HG02884 (cell line): ENCODE measurements around the gene ARHGAP6.

ENCODE experiments used
- ATAC-seq: cut with Tn5 transposase; IDR thresholded peaks from one replicate; pipeline ENCODE4 v1.9.1; 2021; ENCODE audit warnings: mild to moderate bottlenecking, moderate library complexity; ENCODE audit not compliant: unreplicated experiment

ARHGAP6 gene, protein sequence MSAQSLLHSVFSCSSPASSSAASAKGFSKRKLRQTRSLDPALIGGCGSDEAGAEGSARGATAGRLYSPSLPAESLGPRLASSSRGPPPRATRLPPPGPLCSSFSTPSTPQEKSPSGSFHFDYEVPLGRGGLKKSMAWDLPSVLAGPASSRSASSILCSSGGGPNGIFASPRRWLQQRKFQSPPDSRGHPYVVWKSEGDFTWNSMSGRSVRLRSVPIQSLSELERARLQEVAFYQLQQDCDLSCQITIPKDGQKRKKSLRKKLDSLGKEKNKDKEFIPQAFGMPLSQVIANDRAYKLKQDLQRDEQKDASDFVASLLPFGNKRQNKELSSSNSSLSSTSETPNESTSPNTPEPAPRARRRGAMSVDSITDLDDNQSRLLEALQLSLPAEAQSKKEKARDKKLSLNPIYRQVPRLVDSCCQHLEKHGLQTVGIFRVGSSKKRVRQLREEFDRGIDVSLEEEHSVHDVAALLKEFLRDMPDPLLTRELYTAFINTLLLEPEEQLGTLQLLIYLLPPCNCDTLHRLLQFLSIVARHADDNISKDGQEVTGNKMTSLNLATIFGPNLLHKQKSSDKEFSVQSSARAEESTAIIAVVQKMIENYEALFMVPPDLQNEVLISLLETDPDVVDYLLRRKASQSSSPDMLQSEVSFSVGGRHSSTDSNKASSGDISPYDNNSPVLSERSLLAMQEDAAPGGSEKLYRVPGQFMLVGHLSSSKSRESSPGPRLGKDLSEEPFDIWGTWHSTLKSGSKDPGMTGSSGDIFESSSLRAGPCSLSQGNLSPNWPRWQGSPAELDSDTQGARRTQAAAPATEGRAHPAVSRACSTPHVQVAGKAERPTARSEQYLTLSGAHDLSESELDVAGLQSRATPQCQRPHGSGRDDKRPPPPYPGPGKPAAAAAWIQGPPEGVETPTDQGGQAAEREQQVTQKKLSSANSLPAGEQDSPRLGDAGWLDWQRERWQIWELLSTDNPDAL (N-terminal part only)

DNA sequence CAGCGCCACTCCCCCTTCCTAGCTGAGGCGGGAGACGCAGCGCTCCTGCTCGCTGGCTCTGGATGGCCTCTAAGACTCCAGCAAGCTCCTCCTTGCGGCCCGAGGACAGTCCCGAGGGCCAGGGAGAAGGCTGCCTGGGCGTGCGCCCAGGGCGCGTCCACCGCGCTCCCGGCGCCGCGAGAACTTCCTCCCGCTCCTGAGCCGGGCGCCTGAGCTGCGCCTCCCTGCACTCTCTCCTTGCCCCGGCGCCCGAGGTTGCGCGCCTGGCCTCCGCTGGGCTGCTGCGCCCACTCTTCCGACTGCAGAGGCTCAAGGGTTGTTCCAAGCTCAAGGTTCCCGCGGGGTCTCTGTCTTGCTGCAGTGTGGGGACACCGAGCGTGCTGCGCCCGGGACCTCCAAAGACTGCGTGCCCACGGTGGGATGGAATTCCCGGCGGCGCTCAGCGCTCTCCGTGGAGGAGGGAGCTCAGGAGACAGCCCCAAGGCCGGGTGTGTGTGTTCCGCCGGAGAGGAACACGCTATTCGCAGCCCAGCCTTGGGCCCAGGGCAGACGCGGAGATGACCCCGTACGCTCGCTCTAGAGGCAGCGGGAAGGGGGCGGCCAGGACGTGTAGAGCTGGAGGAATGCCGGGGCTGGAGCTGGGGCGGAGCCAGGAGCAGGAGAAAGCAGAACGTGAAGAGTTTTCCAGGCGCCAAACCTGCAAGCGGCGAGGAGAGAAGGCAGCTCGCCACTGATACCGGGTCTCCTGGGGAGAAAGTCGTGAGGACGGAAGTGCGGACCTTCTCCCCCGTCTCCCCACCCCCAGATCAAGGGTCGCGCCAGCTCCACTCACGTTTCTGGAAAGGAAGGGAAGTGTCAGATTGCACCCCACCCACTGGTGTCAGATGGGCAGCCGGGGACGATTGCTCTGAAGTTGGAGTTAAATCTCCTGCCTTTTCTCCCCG is at the start of gene ARHGAP6:
TSS of gene ARHGAP6 (minus strand) at position 753 of the 944 bp plus-strand sequence. CDS start 1,092 bp downstream, outside the sequence.
- no peak for ATAC-seq

- no peak for ATAC-seq
Measured at GRCh38 chrX:11704725-11705495, 39.2 kb upstream of the ARHGAP6 start.

- ATAC-seq, result no peak
Measured at GRCh38 chrX:11703855-11704254, 38.1 kb upstream of the ARHGAP6 start.

DNA sequence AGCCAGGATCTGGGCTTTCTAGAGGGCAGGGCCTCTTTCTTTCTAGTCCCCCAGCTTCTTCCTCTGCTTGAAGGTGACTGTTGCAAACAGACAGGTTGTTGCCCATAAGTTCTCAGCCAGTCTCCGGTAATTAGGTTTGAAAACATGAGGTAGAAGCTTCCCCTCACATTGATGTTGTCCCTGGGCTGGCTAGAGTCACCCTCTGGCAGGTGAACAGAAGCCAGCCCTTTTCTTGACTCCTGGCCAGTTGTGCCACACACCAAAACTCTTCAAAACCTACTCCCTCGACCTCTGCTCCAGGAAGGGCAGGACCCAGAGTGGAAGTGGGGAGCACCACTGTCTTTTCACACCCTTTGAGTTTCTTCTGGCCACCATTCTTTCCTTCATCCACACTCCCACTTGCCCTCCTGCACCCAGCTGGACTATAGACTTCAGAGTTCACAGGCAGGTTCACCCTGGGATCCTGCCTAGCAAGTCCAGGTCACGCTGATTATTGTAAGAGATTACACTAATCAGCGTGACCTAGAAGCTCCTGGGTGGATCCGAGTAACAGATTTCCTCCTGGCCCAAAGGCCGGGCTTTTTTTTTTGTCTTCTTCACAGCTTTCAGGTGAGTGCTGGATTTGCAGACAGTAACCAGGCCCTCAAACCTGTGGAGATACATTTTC is 37.4 kb upstream of the ARHGAP6 start:
- no peak for ATAC-seq

GRCh38 chrX:11702420-11702819 is 36.7 kb upstream of the ARHGAP6 start:
- no peak for ATAC-seq

GRCh38 chrX:11698702-11699101 is 33.0 kb upstream of the ARHGAP6 start:
- no peak for ATAC-seq

GRCh38 chrX:11688201-11688600 is 22.5 kb upstream of the ARHGAP6 start:
- no peak for ATAC-seq

DNA sequence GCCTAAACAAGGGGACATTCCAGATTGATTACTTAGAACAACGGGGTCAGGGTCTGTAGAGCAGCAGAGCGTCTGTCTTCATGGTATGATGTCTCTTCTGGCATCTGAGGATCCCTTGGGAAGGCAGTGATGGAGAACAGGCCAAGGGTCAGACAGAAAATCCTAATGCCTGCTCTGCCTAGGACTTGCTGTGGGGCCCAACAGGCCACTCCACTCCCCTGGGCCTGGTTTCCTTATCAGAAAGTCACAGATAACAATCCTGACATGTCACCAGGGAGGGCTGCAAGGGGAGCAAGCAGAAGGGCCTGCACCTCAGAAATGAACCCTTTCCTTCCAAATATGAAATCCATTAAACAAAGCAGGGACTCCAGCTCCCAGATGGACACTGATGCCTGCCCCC is 21.4 kb upstream of the ARHGAP6 start:
- no peak for ATAC-seq

DNA sequence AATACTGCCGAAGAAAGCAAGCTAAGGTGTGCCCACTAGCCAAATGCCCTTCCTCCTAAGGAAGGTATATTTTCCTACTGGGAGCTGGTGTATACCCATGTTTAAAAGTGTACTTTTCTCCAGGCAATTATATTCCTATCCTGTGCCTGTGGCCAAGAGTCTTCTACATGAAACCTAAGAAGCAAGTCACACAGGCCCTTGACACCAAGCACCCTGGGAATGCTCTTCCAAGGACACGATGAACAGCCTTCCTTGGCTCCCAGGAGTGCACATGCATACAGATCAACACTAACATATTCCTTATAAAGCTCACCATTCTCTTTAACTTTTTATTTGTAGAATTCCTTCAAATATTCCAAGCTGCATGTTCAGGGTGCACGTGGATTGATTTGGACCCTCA is 17.3 kb upstream of the ARHGAP6 start:
- no peak for ATAC-seq

DNA sequence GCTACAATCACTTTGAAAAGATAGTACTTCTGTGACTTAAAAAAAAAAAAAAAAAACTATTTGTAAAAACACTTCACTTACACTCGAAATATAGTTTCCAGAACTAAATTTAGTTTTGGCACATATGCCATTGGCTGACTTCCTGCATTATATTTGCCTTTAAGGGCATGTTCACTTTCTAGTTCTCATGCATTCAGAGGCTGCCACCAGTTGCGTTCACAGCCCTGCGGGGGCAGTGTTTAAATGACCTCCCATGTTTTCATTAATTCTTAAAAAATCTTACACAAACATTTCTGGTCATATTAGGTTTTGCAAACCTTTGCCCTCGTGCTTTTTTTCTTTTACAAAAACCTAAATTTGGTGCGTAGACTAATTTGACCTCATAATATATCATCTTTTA is 12.4 kb upstream of the ARHGAP6 start:
- no peak for ATAC-seq

- no peak for ATAC-seq
Measured at GRCh38 chrX:11672213-11672612, 6.5 kb upstream of the ARHGAP6 start.

DNA sequence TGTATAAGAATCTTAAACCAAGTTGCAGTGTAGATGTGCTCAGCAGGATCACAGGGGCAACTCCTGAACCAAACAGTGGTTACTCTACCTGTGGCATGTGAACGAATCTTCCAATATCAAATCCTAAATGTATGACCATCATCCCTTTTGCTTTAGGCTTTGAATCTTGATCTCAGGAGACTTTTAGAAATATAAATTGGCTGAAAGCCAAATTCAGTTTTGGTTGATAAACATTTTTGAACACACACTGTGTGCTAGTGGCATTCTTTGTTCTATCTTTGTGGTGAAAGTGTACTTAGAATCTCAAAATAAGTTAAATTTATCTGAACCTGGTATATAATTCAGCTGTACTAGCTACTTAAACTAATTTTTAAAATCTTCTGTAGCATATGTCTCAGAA is 4.6 kb upstream of the ARHGAP6 start:
- no peak for ATAC-seq

DNA sequence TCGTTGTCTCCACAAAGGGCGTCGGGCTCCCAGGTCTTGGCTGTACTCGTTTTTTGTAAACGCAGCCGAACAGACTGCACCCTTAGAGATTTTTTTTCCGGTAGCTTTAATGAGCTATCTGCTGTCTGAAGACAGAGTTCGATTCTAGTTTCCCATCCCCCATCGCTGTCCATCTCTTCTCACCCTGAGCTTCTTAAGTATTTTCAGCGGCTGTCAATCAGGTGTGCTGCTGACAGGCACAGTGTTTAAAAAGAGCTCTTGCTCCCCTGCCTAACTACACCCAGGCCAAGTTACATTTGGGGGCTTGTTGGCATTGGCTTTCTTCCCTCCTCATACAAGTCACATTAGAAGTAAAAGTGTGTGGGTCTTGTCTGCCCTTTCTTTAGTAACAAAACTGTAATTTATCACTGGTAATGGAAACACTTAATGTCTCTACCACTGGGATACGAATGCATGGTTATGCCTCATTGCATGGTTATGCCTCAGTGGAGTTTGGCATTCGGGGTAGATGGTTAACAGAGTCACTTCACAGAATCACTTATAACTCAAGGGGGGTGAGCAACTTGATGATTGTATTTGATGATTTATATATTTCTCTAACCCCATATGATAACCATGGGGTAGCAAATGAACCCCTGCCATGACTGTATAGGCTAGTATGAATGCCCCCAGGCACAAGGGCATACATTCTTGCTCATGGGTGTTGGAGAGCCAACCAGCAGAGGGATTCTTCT is 1.4 kb upstream of the ARHGAP6 start:
- ATAC-seq, result no peak

- no peak for ATAC-seq
Measured at GRCh38 chrX:11666164-11666563, 444 bp upstream of the ARHGAP6 start.

DNA sequence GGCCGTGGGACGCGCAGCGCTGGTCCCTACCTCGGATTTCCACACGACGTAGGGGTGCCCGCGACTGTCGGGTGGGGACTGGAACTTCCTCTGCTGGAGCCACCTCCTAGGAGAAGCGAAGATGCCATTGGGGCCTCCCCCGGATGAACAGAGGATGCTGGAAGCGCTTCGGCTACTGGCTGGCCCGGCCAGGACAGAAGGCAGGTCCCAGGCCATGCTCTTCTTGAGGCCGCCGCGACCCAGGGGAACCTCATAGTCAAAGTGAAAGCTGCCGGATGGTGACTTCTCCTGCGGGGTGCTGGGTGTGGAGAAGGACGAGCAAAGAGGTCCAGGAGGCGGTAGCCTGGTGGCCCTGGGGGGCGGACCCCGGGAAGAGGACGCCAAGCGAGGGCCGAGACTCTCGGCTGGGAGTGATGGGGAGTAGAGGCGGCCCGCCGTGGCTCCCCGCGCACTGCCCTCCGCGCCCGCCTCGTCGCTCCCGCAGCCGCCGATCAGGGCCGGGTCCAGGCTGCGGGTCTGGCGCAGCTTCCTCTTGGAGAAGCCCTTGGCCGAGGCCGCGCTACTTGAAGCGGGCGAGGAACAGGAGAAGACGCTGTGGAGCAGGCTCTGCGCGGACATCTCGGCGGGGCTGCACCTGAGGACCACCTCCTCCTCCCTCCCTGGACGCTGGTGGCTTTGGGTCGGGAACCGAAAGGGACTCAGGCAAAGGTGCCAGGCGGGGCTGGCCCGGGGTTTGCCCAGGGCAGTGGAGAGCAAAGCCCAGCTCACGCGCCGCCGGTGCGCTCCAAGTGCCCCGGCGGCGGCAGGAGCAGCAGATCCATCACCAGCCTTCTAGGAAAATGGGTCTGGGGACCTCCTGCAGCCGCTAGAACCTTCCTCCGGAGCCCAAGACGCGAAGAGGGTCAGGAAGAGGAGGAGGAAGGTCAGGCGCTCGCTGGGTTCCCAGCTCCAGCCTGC is 1.2 kb downstream of the ARHGAP6 start:
- ATAC-seq, result no peak

DNA sequence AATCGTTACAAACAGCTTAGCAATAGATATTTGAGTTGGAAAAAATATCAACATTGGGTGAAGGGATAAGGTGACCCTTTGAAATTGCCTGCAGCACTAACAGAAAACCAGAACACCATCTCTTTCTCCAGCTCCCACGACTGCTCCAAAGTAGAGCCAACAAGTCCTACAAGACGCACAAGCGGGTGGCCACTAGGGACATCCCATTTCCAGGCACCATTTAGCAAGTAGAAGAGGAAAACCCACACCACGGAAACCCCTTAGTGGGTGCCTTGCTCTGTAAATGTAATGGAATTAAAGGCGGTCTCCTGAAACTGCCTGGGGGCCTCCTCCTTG is 1.9 kb downstream of the ARHGAP6 start:
- no peak for ATAC-seq

GRCh38 chrX:11655282-11656015 is 10.3 kb downstream of the ARHGAP6 start:
- ATAC-seq, result no peak
